Measurements from ENCODE around the gene VTI1B.
A peak's percentile ranks its signal among the peaks of the same experiment; 100 is the strongest.
"Not testable (repeated sequence)": the region's sequence is repeated elsewhere in the genome, so short reads cannot be mapped to it uniquely, and the experiment has no call there.

Gene VTI1B

GRCh38 chr14:67630186-67630585 lies 44.2 kb downstream of the VTI1B start:
- no peak for DNase-seq (ENCODE audit: low spot score)

GRCh38 chr14:67627519-67627918 lies 46.9 kb downstream of the VTI1B start:
- DNase-seq (ENCODE audit: low spot score) = no peak

- not testable (repeated sequence) for DNase-seq (ENCODE audit: low spot score)
Measured at GRCh38 chr14:67626131-67626530, 48.3 kb downstream of the VTI1B start.

GRCh38 chr14:67623114-67623513 lies 51.3 kb downstream of the VTI1B start:
- DNase-seq (ENCODE audit: low spot score) = peak; percentile 88

GRCh38 chr14:67622675-67623074 lies 51.8 kb downstream of the VTI1B start:
- peak; percentile 89 for DNase-seq (ENCODE audit: low spot score)

- DNase-seq (ENCODE audit: low spot score) = peak; percentile 52
Measured at GRCh38 chr14:67620217-67620785, 54.1 kb downstream of the VTI1B start.

GRCh38 chr14:67619446-67620216 lies 54.8 kb downstream of the VTI1B start, which contains the start of gene ARG2:
Gene ARG2, plus strand, starts transcription at chr14:67619920. Its CDS starts 58 bp downstream, at chr14:67619978.
- peak; percentile 99 for DNase-seq (ENCODE audit: low spot score)

GRCh38 chr14:67618617-67619063 lies 55.8 kb downstream of the VTI1B start:
- peak; percentile 84 for DNase-seq (ENCODE audit: low spot score)

- DNase-seq (ENCODE audit: low spot score) = no peak
Measured at GRCh38 chr14:67610491-67610890, 63.9 kb downstream of the VTI1B start.

- no peak for DNase-seq (ENCODE audit: low spot score)
Measured at GRCh38 chr14:67609642-67610310, 64.7 kb downstream of the VTI1B start.

- no peak for DNase-seq (ENCODE audit: low spot score)
Measured at GRCh38 chr14:67607646-67608045, 66.8 kb downstream of the VTI1B start.

- no peak for DNase-seq (ENCODE audit: low spot score)
Measured at GRCh38 chr14:67602995-67603545, 71.4 kb downstream of the VTI1B start.

- DNase-seq (ENCODE audit: low spot score) = no peak
Measured at GRCh38 chr14:67602076-67602475, 72.4 kb downstream of the VTI1B start.

- DNase-seq (ENCODE audit: low spot score) = not testable (repeated sequence)
Measured at GRCh38 chr14:67600562-67600974, 73.9 kb downstream of the VTI1B start.

GRCh38 chr14:67599698-67600561 lies 74.5 kb downstream of the VTI1B start, which contains the start of gene PIGH:
Gene PIGH, minus strand, starts transcription at chr14:67600268. Its CDS starts 65 bp downstream, at chr14:67600203.
- peak; percentile 90 for DNase-seq (ENCODE audit: low spot score)
